GM12875 (cell line): ENCODE measurements around the gene LDLRAD3.

Experiments used
- H3K4me3 ChIP-seq: one replicate; pipeline ENCODE4 v1.5.1; 2011; ENCODE audit warnings: low read depth, low read length, control low read depth
- CTCF ChIP-seq: IDR thresholded peaks from 2 replicates; pipeline ENCODE4 v1.5.1; 2011; ENCODE audit warnings: low read depth, mild to moderate bottlenecking, control low read depth, inconsistent platforms, low read length, moderate library complexity, borderline replicate concordance; ENCODE audit not compliant: insufficient read depth

The LDLRAD3 gene

GRCh38 chr11:36034551-36035331, 90.9 kb downstream of the LDLRAD3 start:
- H3K4me3 ChIP-seq, result no peak overlapping the region
- TF ChIP-seq CTCF, result no peak

GRCh38 chr11:36035454-36035853, 91.6 kb downstream of the LDLRAD3 start:
- H3K4me3 ChIP-seq, result no peak overlapping the region
- TF ChIP-seq CTCF, result no peak

GRCh38 chr11:36035999-36036398, 92.1 kb downstream of the LDLRAD3 start:
- no peak overlapping the region for H3K4me3 ChIP-seq
- no peak for TF ChIP-seq CTCF

- H3K4me3 ChIP-seq, result no peak overlapping the region
- no peak for TF ChIP-seq CTCF
These were observed 93.2 kb downstream of the LDLRAD3 start for GRCh38 chr11:36037031-36037430.

- H3K4me3 ChIP-seq, result no peak overlapping the region
- no peak for TF ChIP-seq CTCF
These were observed 94.7 kb downstream of the LDLRAD3 start for GRCh38 chr11:36038541-36038940.

GRCh38 chr11:36039471-36039870, 95.6 kb downstream of the LDLRAD3 start:
- H3K4me3 ChIP-seq, result no peak overlapping the region
- TF ChIP-seq CTCF, result no peak

GRCh38 chr11:36041988-36042611, 98.2 kb downstream of the LDLRAD3 start:
- peak; percentile 51; the same call in 1 of the 2 replicates for TF ChIP-seq CTCF
- no peak overlapping the region for H3K4me3 ChIP-seq
